Neural cell (in vitro differentiated cells): ENCODE data around the gene MEA1.

ENCODE experiments used
- EZH2 ChIP-seq: fragments of 200-600, 300-800 bp; shearing (Covaris generic), sonication (generic); IDR thresholded peaks from 2 replicates; pipeline ENCODE4 v1.6.1; 2014; ENCODE audit warnings: antibody characterized with exemption, low read length, borderline replicate concordance, mild to moderate bottlenecking; ENCODE audit not compliant: insufficient read depth, poor library complexity, severe bottlenecking
- SMC3 ChIP-seq: fragments of 450-650 bp; conservative IDR thresholded peaks from 2 replicates; pipeline ENCODE4 v1.6.1; 2014; ENCODE audit warnings: antibody characterized with exemption, mild to moderate bottlenecking, moderate library complexity; ENCODE audit not compliant: poor library complexity
- TF ChIP-seq, protein P1 (sequence below): fragments of 450-650 bp; IDR thresholded peaks from 2 replicates; pipeline ENCODE4 v1.5.1; 2014; ENCODE audit warnings: antibody characterized with exemption, mild to moderate bottlenecking, moderate library complexity; ENCODE audit not compliant: poor library complexity, severe bottlenecking
- TF ChIP-seq, protein P2 (sequence below): IDR thresholded peaks from 2 replicates; pipeline ENCODE4 v1.6.1; 2012; ENCODE audit warnings: borderline replicate concordance

DNA sequence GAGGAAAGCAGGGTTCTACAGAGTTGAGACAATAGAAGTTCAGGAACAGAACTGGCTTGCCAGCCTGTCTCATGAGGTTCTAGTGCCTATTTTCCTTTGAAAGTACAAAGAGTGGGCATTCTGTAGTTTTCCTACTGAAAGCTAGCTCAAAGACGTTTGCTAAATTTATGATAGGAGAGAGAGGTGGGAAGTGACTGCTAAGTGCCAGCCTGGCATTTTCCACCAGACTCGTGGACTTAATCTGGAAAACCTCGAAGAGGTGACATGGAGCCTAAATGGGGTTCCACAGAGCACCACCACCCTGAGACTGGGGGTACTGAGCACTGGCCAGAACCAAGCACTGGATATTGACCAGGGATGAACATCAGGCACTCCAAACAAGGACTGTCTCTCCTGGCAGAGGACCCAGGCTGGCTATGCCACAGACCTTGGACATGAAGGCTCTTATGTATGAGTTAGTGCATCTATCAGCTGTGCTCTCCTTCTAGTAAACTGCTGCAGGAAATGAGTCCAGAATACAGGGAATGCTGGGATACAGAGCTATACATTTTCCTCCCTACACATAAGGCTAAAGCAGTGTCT, 41.9 kb downstream of the MEA1 start:
- TF ChIP-seq EZH2: no peak
- TF ChIP-seq, protein P1, sequence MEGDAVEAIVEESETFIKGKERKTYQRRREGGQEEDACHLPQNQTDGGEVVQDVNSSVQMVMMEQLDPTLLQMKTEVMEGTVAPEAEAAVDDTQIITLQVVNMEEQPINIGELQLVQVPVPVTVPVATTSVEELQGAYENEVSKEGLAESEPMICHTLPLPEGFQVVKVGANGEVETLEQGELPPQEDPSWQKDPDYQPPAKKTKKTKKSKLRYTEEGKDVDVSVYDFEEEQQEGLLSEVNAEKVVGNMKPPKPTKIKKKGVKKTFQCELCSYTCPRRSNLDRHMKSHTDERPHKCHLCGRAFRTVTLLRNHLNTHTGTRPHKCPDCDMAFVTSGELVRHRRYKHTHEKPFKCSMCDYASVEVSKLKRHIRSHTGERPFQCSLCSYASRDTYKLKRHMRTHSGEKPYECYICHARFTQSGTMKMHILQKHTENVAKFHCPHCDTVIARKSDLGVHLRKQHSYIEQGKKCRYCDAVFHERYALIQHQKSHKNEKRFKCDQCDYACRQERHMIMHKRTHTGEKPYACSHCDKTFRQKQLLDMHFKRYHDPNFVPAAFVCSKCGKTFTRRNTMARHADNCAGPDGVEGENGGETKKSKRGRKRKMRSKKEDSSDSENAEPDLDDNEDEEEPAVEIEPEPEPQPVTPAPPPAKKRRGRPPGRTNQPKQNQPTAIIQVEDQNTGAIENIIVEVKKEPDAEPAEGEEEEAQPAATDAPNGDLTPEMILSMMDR: no peak
- TF ChIP-seq, protein P2, sequence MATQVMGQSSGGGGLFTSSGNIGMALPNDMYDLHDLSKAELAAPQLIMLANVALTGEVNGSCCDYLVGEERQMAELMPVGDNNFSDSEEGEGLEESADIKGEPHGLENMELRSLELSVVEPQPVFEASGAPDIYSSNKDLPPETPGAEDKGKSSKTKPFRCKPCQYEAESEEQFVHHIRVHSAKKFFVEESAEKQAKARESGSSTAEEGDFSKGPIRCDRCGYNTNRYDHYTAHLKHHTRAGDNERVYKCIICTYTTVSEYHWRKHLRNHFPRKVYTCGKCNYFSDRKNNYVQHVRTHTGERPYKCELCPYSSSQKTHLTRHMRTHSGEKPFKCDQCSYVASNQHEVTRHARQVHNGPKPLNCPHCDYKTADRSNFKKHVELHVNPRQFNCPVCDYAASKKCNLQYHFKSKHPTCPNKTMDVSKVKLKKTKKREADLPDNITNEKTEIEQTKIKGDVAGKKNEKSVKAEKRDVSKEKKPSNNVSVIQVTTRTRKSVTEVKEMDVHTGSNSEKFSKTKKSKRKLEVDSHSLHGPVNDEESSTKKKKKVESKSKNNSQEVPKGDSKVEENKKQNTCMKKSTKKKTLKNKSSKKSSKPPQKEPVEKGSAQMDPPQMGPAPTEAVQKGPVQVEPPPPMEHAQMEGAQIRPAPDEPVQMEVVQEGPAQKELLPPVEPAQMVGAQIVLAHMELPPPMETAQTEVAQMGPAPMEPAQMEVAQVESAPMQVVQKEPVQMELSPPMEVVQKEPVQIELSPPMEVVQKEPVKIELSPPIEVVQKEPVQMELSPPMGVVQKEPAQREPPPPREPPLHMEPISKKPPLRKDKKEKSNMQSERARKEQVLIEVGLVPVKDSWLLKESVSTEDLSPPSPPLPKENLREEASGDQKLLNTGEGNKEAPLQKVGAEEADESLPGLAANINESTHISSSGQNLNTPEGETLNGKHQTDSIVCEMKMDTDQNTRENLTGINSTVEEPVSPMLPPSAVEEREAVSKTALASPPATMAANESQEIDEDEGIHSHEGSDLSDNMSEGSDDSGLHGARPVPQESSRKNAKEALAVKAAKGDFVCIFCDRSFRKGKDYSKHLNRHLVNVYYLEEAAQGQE: no peak
- no peak for TF ChIP-seq SMC3
